GM23338 (cell line): ENCODE data around the gene SIRPD. TPM values are rescaled to one million over a fixed set of nuclear protein-coding genes. Genes with fewer than 3 reads are reported as not detected.

Source experiments
- ATAC-seq: fragments of 200-7000 bp; cut with Tn5 transposase; 3 replicates; pipeline ENCODE4 v1.9.1; 2020
- DNase-seq: peaks from one replicate; pipeline ENCODE4 v3.0.0-alpha.2; 2015; ENCODE audit warnings: low spot score
- H2AFZ ChIP-seq: fragments of 200-600 bp; sonication (generic); 2 replicates; pipeline ENCODE4 v1.8.0; 2016; ENCODE audit warnings: antibody characterized with exemption, mild to moderate bottlenecking, moderate library complexity
- H3F3A ChIP-seq: fragments of 200-600 bp; sonication (generic); replicated peaks from 2 replicates; pipeline ENCODE4 v1.8.0; 2017; ENCODE audit warnings: antibody characterized with exemption, mixed run types, low read depth
- H3K27ac ChIP-seq: fragments of 200-600 bp; sonication (generic); 2 replicates; pipeline ENCODE4 v1.6.1; 2016; ENCODE audit warnings: low read depth
- H3K27me3 ChIP-seq: fragments of 200-600 bp; sonication (generic); 2 replicates; pipeline ENCODE4 v1.8.0; 2016; ENCODE audit warnings: mild to moderate bottlenecking, mixed run types, moderate library complexity; ENCODE audit not compliant: insufficient read depth
- H3K36me3 ChIP-seq: fragments of 200-600 bp; sonication (generic); 2 replicates; pipeline ENCODE4 v1.8.0; 2016; ENCODE audit warnings: mild to moderate bottlenecking; ENCODE audit not compliant: insufficient read depth
- H3K4me1 ChIP-seq: fragments of 200-600 bp; sonication (generic); 2 replicates; pipeline ENCODE4 v1.8.0; 2016; ENCODE audit warnings: mild to moderate bottlenecking, moderate library complexity; ENCODE audit not compliant: insufficient read depth
- H3K4me2 ChIP-seq: fragments of 200-600 bp; sonication (generic); 2 replicates; pipeline ENCODE4 v1.7.1; 2017; ENCODE audit warnings: mixed run types
- H3K4me3 ChIP-seq: fragments of 200-600 bp; sonication (generic); 2 replicates; pipeline ENCODE4 v1.6.1; 2016; ENCODE audit warnings: mixed run types
- H3K79me2 ChIP-seq: fragments of 200-600 bp; sonication (generic); replicated peaks from 2 replicates; pipeline ENCODE4 v1.8.0; 2017; ENCODE audit warnings: mild to moderate bottlenecking; ENCODE audit not compliant: insufficient read depth
- H3K9me2 ChIP-seq: fragments of 200-600 bp; sonication (generic); 2 replicates; pipeline ENCODE4 v1.8.0; 2017; ENCODE audit not compliant: insufficient read depth
- H4K20me1 ChIP-seq: fragments of 200-600 bp; sonication (generic); replicated peaks from 2 replicates; pipeline ENCODE4 v1.8.0; 2017; ENCODE audit warnings: mild to moderate bottlenecking; ENCODE audit not compliant: insufficient read depth
- H3K27ac Mint-ChIP-seq: 2 replicates; pipeline ENCODE4 v1.8.0; 2020; ENCODE audit warnings: inconsistent platforms, mild to moderate bottlenecking, moderate library complexity, mixed read lengths
- H3K27me3 Mint-ChIP-seq: 3 replicates; pipeline ENCODE4 v1.8.0; 2022; ENCODE audit warnings: low read depth, mild to moderate bottlenecking, moderate library complexity, mixed read lengths, inconsistent platforms; ENCODE audit not compliant: insufficient read depth, poor library complexity
- H3K36me3 Mint-ChIP-seq: 3 replicates; pipeline ENCODE4 v1.8.0; 2021; ENCODE audit warnings: low read depth, mild to moderate bottlenecking, inconsistent platforms, moderate library complexity, mixed read lengths
- H3K4me1 Mint-ChIP-seq: 3 replicates; pipeline ENCODE4 v1.8.0; 2020; ENCODE audit warnings: mild to moderate bottlenecking, inconsistent platforms, mixed read lengths
- H3K4me3 Mint-ChIP-seq: 3 replicates; pipeline ENCODE4 v1.8.0; 2021; ENCODE audit warnings: moderate library complexity, mild to moderate bottlenecking, inconsistent platforms, mixed read lengths
- H3K9me3 Mint-ChIP-seq: 3 replicates; pipeline ENCODE4 v1.8.0; 2020; ENCODE audit warnings: moderate library complexity, mild to moderate bottlenecking, inconsistent platforms, mixed read lengths
- CREB1 ChIP-seq: fragments of 250-450 bp; sonication (Bioruptor Pico); IDR thresholded peaks from 2 replicates; pipeline ENCODE4 v1.5.0; 2020; ENCODE audit warnings: low read depth, mild to moderate bottlenecking, moderate library complexity
- EZH2phosphoT487 ChIP-seq: fragments of 200-600 bp; sonication (generic); IDR thresholded peaks from one replicate; pipeline ENCODE4 v1.8.1; 2018; ENCODE audit warnings: antibody characterized with exemption; ENCODE audit not compliant: unreplicated experiment
- JUNB ChIP-seq: IDR thresholded peaks from one replicate; pipeline ENCODE4 v1.6.1; 2016; ENCODE audit warnings: antibody characterized with exemption; ENCODE audit not compliant: unreplicated experiment
- NANOG ChIP-seq: IDR thresholded peaks from 2 replicates; pipeline ENCODE4 v1.6.1; 2016; ENCODE audit warnings: antibody characterized with exemption, borderline replicate concordance
- POLR2AphosphoS5 ChIP-seq: IDR thresholded peaks from 2 replicates; pipeline ENCODE4 v1.6.1; 2016; ENCODE audit warnings: antibody characterized with exemption, low read depth
- ZNF114 ChIP-seq: fragments of 250-450 bp; sonication (Bioruptor Pico); IDR thresholded peaks from 2 replicates; pipeline ENCODE4 v1.5.0; 2020; ENCODE audit warnings: mild to moderate bottlenecking, moderate library complexity
- ZNF331 ChIP-seq: fragments of 250-450 bp; sonication (Bioruptor Pico); IDR thresholded peaks from 2 replicates; pipeline ENCODE4 v1.5.0; 2020; ENCODE audit warnings: low read depth, mild to moderate bottlenecking, moderate library complexity
- polyA plus RNA-seq: library from polyadenylated mRNA; unstranded; fragments of >200 nt; fragmentation: Nextera tagmentation; extraction: Ambion mirVana; gene quantifications from 2 replicates; pipeline ENCODE4 v1.2.1, GENCODE V29; 2016
- total RNA-seq: library from RNA; depleted of rRNA; stranded (reverse); fragments of >200 nt; shearing (Covaris generic); gene quantifications from 2 replicates; pipeline ENCODE4 v1.2.3, GENCODE V29; 2014
- TF ChIP-seq, protein P1 (sequence below): IDR thresholded peaks from 2 replicates; pipeline ENCODE4 v1.6.1; 2016; ENCODE audit warnings: antibody characterized with exemption
- TF ChIP-seq, protein P2 (sequence below), 2 experiments: fragments of 200-600 bp in 1 of 2; sonication (generic) in 1 of 2; conservative IDR thresholded peaks; 2 replicates each; pipeline versions ENCODE4 v1.5.1 to v1.6.1; 2016 to 2017; ENCODE audit warnings: antibody characterized with exemption in 2 of 2, low read depth in 2 of 2, mild to moderate bottlenecking in 2 of 2, moderate library complexity in 1 of 2
- TF ChIP-seq, protein P3 (sequence below): IDR thresholded peaks from one replicate; pipeline ENCODE4 v1.6.1; 2018; ENCODE audit warnings: antibody characterized with exemption; ENCODE audit not compliant: unreplicated experiment

The SIRPD gene
- total and polyA plus RNA-seq, 2 experiments from 2014 or later = not detected

DNA sequence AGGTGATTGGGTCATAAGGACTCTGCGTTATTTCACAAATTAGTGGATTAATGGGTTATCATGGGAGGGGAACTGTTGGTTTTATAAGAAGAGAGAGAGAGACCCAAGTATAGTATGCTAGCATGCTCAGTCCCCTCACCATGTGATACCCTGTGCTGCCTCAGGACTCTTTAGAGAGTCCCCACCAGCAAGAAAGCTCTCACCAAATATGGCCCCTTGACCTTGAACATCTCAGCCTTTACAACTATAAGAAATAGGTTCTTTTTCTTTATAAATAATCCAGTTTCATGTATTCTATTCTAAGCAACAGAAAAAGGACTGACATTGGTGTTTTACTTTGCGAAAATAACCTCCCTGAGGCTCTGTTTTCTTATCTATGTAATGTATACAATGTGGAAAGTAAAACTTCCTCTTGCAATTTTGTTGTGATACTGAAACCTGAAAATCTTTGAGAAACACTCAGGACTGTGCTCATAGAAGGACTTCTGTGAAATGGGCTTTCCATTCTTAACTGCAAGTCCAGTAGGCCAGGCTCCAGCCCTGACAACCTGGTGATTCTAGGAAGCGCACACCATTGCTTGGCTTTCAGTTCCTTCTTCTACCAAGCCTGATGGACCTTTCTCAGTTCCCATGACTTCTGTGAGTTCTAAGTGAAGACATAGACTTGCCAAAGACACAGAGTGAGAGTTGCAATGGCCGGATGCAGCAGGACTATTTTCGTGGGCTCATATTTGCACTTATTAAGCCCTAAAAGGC is 21.9 kb downstream of the SIRPD start (continued):
- TF ChIP-seq JUNB (no peak), CREB1 (CRISPR knock-in tag) (no peak), ZNF331 (CRISPR knock-in tag) (no peak), EZH2phosphoT487 (no peak)
- TF ChIP-seq, protein P1, sequence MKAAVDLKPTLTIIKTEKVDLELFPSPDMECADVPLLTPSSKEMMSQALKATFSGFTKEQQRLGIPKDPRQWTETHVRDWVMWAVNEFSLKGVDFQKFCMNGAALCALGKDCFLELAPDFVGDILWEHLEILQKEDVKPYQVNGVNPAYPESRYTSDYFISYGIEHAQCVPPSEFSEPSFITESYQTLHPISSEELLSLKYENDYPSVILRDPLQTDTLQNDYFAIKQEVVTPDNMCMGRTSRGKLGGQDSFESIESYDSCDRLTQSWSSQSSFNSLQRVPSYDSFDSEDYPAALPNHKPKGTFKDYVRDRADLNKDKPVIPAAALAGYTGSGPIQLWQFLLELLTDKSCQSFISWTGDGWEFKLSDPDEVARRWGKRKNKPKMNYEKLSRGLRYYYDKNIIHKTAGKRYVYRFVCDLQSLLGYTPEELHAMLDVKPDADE = no peak
- TF ChIP-seq, protein P2, sequence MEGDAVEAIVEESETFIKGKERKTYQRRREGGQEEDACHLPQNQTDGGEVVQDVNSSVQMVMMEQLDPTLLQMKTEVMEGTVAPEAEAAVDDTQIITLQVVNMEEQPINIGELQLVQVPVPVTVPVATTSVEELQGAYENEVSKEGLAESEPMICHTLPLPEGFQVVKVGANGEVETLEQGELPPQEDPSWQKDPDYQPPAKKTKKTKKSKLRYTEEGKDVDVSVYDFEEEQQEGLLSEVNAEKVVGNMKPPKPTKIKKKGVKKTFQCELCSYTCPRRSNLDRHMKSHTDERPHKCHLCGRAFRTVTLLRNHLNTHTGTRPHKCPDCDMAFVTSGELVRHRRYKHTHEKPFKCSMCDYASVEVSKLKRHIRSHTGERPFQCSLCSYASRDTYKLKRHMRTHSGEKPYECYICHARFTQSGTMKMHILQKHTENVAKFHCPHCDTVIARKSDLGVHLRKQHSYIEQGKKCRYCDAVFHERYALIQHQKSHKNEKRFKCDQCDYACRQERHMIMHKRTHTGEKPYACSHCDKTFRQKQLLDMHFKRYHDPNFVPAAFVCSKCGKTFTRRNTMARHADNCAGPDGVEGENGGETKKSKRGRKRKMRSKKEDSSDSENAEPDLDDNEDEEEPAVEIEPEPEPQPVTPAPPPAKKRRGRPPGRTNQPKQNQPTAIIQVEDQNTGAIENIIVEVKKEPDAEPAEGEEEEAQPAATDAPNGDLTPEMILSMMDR (conservative IDR thresholded peaks at IDR 0.05; ENCODE audit: low read depth in 2 of 2) = no peak
- TF ChIP-seq, protein P3, sequence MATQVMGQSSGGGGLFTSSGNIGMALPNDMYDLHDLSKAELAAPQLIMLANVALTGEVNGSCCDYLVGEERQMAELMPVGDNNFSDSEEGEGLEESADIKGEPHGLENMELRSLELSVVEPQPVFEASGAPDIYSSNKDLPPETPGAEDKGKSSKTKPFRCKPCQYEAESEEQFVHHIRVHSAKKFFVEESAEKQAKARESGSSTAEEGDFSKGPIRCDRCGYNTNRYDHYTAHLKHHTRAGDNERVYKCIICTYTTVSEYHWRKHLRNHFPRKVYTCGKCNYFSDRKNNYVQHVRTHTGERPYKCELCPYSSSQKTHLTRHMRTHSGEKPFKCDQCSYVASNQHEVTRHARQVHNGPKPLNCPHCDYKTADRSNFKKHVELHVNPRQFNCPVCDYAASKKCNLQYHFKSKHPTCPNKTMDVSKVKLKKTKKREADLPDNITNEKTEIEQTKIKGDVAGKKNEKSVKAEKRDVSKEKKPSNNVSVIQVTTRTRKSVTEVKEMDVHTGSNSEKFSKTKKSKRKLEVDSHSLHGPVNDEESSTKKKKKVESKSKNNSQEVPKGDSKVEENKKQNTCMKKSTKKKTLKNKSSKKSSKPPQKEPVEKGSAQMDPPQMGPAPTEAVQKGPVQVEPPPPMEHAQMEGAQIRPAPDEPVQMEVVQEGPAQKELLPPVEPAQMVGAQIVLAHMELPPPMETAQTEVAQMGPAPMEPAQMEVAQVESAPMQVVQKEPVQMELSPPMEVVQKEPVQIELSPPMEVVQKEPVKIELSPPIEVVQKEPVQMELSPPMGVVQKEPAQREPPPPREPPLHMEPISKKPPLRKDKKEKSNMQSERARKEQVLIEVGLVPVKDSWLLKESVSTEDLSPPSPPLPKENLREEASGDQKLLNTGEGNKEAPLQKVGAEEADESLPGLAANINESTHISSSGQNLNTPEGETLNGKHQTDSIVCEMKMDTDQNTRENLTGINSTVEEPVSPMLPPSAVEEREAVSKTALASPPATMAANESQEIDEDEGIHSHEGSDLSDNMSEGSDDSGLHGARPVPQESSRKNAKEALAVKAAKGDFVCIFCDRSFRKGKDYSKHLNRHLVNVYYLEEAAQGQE = no peak

DNA sequence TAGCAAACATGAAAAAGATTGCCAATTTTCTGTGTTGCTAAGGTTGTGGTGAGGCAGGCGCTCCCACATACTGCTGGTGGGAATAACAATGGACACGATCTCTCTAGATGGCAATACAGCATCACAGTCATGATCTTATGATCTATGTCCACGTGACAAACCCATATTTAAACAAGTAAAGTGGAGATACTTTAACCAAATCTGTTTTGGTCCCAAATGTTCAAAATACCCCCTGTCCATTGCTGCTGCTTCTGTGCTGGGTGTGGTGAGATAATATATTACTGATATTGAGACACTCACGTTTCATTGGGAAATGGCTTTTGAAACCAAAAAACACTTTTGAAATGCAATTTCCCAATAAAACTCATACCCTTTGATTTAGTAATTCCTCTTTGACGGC is 23.0 kb downstream of the SIRPD start:
- Histone ChIP-seq H3K27me3 (no peaks in the 10 kb centered on the region), H3K27ac (no peak overlapping the region), H3K79me2 (no peaks in the 10 kb centered on the region), H3K4me3 (no peak overlapping the region), H3K4me1 (no peaks in the 10 kb centered on the region), H3K4me2 (no peak overlapping the region), H3K9me2 (no peaks in the 10 kb centered on the region), H2AFZ (no peak overlapping the region), H3F3A (no peaks in the 10 kb centered on the region), H3K36me3 (no peaks in the 10 kb centered on the region), H4K20me1 (no peaks in the 10 kb centered on the region)
- no peak for ATAC-seq
- Mint-ChIP-seq H3K4me3 (no peak overlapping the region), H3K27ac (no peak overlapping the region), H3K27me3 (peaks cover 4% of the 10 kb centered on the region), H3K4me1 (no peaks in the 10 kb centered on the region), H3K9me3 (no peaks in the 10 kb centered on the region), H3K36me3 (no peaks in the 10 kb centered on the region)
- DNase-seq = no peak
- TF ChIP-seq NANOG = no peak
- TF ChIP-seq POLR2AphosphoS5 = no peak
- no peak for TF ChIP-seq ZNF331 (CRISPR knock-in tag)
- TF ChIP-seq, protein P1 = no peak
- no peak for TF ChIP-seq JUNB
- TF ChIP-seq ZNF114 = no peak
